Esophagus squamous epithelium (tissue), 4 donors: ENCODE measurements around the gene MSN.

Experiments used
- CTCF ChIP-seq, 6 experiments: fragments of 450-650 bp in 4 of 6; fragments of 200-600 bp in 2 of 6; sonication (generic) in 2 of 6; IDR thresholded peaks; one replicate each; pipeline ENCODE4 v1.5.1; 2016 to 2019; ENCODE audit warnings: antibody characterized with exemption in 6 of 6, mild to moderate bottlenecking in 4 of 6, moderate library complexity in 4 of 6
- POLR2A ChIP-seq, 4 donors: fragments of 450-650 bp; IDR thresholded peaks; one replicate each; pipeline ENCODE4 v1.6.1; 2017; ENCODE audit warnings: antibody characterized with exemption in 4 of 4, mild to moderate bottlenecking in 4 of 4, moderate library complexity in 3 of 4

DNA sequence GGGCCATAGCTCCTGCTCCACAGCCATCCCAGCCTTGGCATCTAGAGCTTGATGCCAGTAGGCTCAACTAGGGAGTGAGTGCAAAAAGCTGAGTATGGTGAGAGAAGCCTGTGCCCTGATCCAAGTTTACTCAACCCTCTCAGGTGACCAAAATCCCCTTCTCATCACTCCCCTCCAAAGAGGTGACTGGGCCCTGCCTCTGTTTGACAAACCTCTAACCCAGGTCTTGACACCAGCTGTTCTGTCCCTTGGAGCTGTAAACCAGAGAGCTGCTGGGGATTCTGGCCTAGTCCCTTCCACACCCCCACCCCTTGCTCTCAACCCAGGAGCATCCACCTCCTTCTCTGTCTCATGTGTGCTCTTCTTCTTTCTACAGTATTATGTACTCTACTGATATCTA is 73.5 kb downstream of the MSN start:
- TF ChIP-seq POLR2A (IDR thresholded peaks at IDR 0.05), result no peak
- TF ChIP-seq CTCF (IDR thresholded peaks at IDR 0.05), result no peak
